ENCODE results near the gene FBXL3. TPM values are rescaled to one million over a fixed set of nuclear protein-coding genes. Genes with fewer than 3 reads are reported as not detected.

FBXL3 gene, protein sequence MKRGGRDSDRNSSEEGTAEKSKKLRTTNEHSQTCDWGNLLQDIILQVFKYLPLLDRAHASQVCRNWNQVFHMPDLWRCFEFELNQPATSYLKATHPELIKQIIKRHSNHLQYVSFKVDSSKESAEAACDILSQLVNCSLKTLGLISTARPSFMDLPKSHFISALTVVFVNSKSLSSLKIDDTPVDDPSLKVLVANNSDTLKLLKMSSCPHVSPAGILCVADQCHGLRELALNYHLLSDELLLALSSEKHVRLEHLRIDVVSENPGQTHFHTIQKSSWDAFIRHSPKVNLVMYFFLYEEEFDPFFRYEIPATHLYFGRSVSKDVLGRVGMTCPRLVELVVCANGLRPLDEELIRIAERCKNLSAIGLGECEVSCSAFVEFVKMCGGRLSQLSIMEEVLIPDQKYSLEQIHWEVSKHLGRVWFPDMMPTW
- 10 to 100 TPM; 18.7 to 53.5 (median 21.8) TPM for total RNA-seq

DNA sequence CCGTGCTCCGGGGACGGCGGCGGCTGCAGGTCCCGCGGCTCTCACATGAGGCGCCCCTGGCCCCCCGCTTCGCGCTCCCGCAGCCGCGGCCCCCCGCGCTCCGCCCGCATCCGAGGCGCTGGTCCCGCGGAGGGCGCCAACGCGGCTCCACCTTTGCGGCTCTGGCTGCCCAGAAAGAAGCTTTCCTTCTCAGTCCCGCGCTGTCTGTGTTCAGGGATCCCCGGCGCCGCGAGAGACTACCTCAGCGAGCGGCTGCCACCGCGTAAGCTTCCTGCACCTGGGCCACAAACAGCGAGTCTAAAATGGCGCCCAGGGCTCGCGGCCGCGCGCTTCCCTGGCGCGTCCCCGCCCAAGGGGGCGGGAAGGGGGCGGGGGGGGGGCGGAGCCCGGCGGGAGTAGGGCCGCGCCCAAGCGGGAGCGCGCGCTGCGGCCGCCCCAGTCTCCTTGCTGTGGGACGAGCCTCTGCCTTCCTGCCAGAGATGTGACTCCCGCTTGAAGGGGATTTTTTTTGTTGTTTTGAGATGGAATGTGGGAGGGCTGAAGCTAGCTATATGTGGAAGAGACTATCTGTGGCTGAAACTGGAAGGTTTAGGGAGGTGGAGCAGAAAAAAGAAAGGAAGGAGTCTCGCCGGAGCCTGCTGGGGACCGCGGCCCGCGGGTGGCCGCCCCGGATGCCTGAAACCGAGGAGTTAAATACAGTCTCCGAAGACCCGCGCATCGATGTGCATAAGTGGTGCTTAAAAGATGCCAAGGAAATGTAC lies at the start of gene FBXL3:
TSS of gene FBXL3 (minus strand) at position 299 of the 761 bp plus-strand sequence. CDS start 5,299 bp downstream, outside the sequence.
- H3K4me1 ChIP-seq (replicated peaks in 1 of 2) = peaks cover 24 to 32% of the 10 kb centered on the region in 2 donors
- in situ Hi-C loops (cut with MboI; ENCODE audit: low pct_unique_long_range_greater_than_20kb in 2 of 9, low sequenced_read_pairs in 9 of 9, unreplicated experiment in 9 of 9) = no loop called here
- H3K4me3 ChIP-seq = peak within 1 kb of the TSS; percentile 88 to 100 (median 97)
- peak; percentile 57 to 80 (median 70) for ATAC-seq (replicated peaks in 6 of 8)
- H3K27ac ChIP-seq = peak within 1 kb of the TSS; percentile 96 to 99
- WGBS, 10 experiments = 0 to 4% (median 0%) methylated on average over 2 to 15 of the region's 74 CpGs; no CpG with 5 or more reads in 3 of the 10 experiments

DNA sequence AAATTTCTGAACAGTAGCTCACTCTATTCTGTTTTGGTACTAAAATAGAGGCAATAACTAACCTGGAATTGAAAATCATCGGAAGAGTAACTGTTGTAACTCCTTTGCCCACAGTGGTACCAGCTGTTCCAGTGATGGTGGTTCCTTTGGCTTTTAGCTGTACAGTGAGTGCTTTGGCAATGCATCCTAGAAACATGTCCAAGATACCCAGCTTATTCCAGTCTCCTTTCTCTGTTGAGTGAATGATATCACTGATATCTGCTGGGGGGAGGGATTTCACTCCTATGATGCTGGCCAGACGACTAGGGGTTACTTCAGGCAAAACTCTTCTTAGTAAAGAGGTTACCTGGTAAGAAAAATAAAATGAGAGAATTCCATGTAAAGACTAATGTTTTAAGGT lies 40.6 kb upstream of the FBXL3 start:
- in situ Hi-C loops (cut with MboI; ENCODE audit: low pct_unique_long_range_greater_than_20kb in 2 of 9, low sequenced_read_pairs in 9 of 9, unreplicated experiment in 9 of 9) = no loop called here
- Histone ChIP-seq H3K4me1 (replicated peaks in 1 of 2) (no peaks in the 10 kb centered on the region), H3K4me3 (no peak overlapping the region), H3K27ac (no peak overlapping the region)
- ATAC-seq (replicated peaks in 6 of 8) = no peak
- 70 to 100% (median 100%) methylated on average over 1 to 2 of the region's 2 CpGs; no CpG with 5 or more reads in 4 of the 10 experiments for WGBS, 10 experiments

DNA sequence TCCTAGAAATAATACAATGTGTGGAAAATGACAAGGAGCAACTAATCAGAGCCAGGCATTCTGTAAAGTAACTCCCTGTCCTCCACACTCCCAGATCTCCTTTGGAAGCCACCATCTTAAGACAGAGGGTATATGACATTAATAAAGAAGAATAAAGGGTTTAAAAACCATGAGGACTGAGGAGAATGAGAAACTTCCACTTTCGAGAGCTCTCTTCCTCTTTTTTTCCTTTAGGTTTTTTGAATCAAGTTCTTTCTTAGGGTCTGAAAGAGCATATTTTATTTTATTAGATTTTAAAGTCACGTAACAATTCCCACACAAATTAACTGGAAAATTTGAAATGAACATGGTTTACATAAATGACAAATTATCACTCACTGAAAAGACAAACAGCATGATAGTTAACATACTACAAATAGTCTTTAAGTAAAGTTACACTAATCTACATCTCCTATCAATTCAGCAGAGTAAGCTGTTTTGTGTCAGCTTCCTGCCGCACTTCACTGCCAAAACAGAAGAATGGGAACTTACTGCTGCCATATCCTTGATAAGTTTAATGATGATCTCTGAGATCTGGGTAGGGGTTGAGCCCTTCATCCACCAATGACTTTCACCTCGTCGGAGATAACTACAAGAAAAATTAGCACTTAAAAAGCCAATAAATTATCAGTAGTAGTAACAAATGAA lies 38.6 kb upstream of the FBXL3 start:
- in situ Hi-C loops (cut with MboI; ENCODE audit: low pct_unique_long_range_greater_than_20kb in 2 of 9, low sequenced_read_pairs in 9 of 9, unreplicated experiment in 9 of 9) = no loop called here
- H3K27ac ChIP-seq = no peak overlapping the region
- H3K4me1 ChIP-seq (replicated peaks in 1 of 2) = no peaks in the 10 kb centered on the region
- 78 to 100% (median 94%) methylated on average over 1 to 5 of the region's 5 CpGs; no CpG with 5 or more reads in 1 of the 10 experiments for WGBS, 10 experiments
- no peak overlapping the region for H3K4me3 ChIP-seq
- no peak for ATAC-seq (replicated peaks in 6 of 8)

DNA sequence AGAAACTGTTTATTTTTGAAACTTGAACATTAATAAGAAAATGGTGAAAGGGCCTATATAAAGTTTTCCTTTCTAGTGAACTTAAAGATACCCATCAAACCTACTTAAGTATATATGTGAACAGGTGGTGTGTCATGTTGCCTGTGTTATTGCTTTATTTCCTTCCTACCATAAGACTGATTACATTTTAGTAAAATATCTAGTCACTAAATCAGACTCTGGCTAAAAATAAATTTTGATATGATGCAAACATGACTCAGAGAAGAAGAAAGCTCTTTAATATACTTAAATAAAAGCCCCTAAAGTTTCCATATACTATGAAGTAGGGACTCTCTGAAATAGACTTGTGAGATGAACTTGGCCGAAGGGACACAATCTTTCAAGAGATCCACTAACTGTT lies 35.1 kb upstream of the FBXL3 start:
- in situ Hi-C loops (cut with MboI; ENCODE audit: low pct_unique_long_range_greater_than_20kb in 2 of 9, low sequenced_read_pairs in 9 of 9, unreplicated experiment in 9 of 9) = no loop called here
- H3K4me3 ChIP-seq = no peak overlapping the region
- WGBS, 10 experiments = 100% methylated on average over 1 of the region's 1 CpG; no CpG with 5 or more reads in 3 of the 10 experiments
- no peaks in the 10 kb centered on the region for H3K4me1 ChIP-seq (replicated peaks in 1 of 2)
- H3K27ac ChIP-seq = no peak overlapping the region
- no peak for ATAC-seq (replicated peaks in 6 of 8)

DNA sequence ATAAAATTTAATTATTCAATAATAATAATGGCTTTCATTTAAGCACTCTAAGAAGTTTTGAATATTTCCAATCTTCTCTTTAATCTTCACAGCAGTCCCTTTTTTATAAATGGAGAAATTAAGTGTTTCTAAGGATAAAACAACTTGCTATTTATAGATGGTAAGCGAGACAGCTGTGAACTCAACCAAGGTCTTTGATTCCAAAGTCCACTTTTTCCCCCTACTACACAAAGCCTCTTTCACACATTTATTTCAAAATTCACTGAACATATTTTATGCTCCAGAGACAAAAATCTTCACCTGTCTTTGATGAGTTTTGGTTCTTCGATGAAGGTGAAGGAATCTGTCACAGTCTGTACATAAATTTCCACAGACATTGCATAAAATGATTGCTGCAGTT lies 34.4 kb upstream of the FBXL3 start:
- H3K4me1 ChIP-seq (replicated peaks in 1 of 2) = no peaks in the 10 kb centered on the region
- 72 to 100% (median 94%) methylated on average over 1 to 2 of the region's 2 CpGs for WGBS, 10 experiments
- in situ Hi-C loops (cut with MboI; ENCODE audit: low pct_unique_long_range_greater_than_20kb in 2 of 9, low sequenced_read_pairs in 9 of 9, unreplicated experiment in 9 of 9) = no loop called here
- H3K4me3 ChIP-seq = no peak overlapping the region
- no peak for ATAC-seq (replicated peaks in 6 of 8)
- no peak overlapping the region for H3K27ac ChIP-seq

DNA sequence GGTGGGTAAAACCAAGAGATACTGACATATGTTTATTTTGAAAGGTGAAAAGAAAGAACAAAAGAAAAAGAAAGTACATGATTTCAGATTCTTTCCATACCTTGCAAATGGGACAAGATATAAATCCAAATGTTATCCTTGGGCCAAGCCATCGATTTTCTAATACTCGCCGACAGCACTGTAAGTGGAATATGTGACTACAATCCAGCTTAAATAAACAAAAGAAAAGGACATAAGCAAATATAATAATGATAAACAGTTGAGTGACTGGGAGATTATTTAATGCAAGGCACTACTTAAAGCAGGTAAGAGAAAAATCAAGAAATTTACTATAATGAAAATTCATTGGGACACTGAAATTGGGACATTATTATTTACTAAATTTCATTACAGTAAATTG lies 29.9 kb upstream of the FBXL3 start:
- Histone ChIP-seq H3K27ac (no peak overlapping the region), H3K4me1 (replicated peaks in 1 of 2) (no peaks in the 10 kb centered on the region), H3K4me3 (no peak overlapping the region)
- no peak for ATAC-seq (replicated peaks in 6 of 8)
- in situ Hi-C loops (cut with MboI; ENCODE audit: low pct_unique_long_range_greater_than_20kb in 2 of 9, low sequenced_read_pairs in 9 of 9, unreplicated experiment in 9 of 9) = no loop called here
- WGBS, 10 experiments = 89 to 100% (median 98%) methylated on average over 1 to 3 of the region's 3 CpGs; no CpG with 5 or more reads in 1 of the 10 experiments

DNA sequence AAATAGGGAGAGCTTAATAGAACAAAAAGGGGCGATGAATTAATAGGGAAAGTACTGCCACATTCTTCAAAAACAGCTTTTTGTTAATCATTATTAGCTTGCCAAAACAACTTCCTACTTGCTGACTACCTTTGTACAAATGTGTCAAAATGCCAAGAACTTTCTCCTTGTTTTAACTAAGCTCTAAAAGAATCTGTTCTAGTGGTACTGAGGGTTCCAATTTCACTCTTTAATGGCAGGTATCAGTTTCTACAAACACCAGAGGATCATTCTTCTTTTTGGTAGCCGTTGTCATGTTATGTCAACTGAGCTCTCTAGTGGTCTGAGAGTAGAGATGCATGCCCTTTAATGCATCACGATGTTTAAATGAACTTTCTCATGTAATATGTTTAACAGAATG lies 29.4 kb upstream of the FBXL3 start:
- H3K4me3 ChIP-seq = no peak overlapping the region
- no peaks in the 10 kb centered on the region for H3K4me1 ChIP-seq (replicated peaks in 1 of 2)
- no peak for ATAC-seq (replicated peaks in 6 of 8)
- WGBS, 10 experiments = 90 to 100% (median 96%) methylated on average over 1 to 3 of the region's 3 CpGs
- H3K27ac ChIP-seq = no peak overlapping the region
- in situ Hi-C loops (cut with MboI; ENCODE audit: low pct_unique_long_range_greater_than_20kb in 2 of 9, low sequenced_read_pairs in 9 of 9, unreplicated experiment in 9 of 9) = no loop called here

DNA sequence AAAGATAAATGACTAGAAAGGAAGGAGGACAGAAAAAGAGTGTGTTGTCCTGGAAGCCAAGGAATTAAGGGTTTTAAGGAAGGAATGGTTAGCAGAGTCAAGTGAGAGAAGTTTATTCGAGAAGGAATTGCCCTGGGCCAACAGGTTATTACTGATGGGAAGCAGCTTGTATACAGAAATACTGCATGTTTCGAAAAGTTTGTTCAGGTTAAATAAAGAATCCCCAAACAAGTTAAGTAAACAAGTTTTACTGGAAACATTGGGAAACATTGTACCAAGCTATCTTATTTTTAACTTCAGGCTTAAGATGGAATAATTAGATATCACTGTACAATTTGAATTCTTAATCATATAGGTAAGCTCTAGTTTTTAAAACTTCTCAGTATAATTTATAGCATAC lies 28.2 kb upstream of the FBXL3 start:
- peak in 1 of 8 experiments; percentile 53 for ATAC-seq (replicated peaks in 6 of 8)
- 60 to 100% (median 92%) methylated on average over 1 to 2 of the region's 2 CpGs for WGBS, 10 experiments
- Histone ChIP-seq H3K4me3 (no peak overlapping the region), H3K27ac (no peak overlapping the region), H3K4me1 (replicated peaks in 1 of 2) (no peaks in the 10 kb centered on the region)
- in situ Hi-C loops (cut with MboI; ENCODE audit: low pct_unique_long_range_greater_than_20kb in 2 of 9, low sequenced_read_pairs in 9 of 9, unreplicated experiment in 9 of 9) = no loop called here

DNA sequence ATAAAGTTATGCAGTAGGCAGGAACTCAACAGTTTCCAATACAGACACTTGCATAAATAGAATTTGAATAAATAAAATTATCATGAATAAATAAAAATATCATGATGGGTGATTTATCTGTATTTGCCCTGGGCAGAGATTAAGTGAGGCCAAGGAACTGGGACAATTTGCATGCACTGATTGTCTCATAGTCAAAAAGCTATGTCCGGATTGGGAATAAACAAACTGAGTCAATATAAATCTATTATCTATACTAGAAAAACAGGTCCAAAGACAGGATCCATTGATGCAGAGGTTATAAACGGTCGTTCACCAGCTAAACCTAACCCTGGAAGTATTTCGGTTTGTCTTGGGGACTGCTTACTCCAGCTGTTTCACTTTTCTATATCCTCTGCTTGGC lies 26.2 kb upstream of the FBXL3 start:
- Histone ChIP-seq H3K4me3 (no peak overlapping the region), H3K4me1 (replicated peaks in 1 of 2) (no peaks in the 10 kb centered on the region), H3K27ac (no peak overlapping the region)
- WGBS, 10 experiments = 82 to 100% (median 93%) methylated on average over 2 to 4 of the region's 4 CpGs; no CpG with 5 or more reads in 1 of the 10 experiments
- ATAC-seq (replicated peaks in 6 of 8) = no peak
- in situ Hi-C loops (cut with MboI; ENCODE audit: low pct_unique_long_range_greater_than_20kb in 2 of 9, low sequenced_read_pairs in 9 of 9, unreplicated experiment in 9 of 9) = no loop called here

DNA sequence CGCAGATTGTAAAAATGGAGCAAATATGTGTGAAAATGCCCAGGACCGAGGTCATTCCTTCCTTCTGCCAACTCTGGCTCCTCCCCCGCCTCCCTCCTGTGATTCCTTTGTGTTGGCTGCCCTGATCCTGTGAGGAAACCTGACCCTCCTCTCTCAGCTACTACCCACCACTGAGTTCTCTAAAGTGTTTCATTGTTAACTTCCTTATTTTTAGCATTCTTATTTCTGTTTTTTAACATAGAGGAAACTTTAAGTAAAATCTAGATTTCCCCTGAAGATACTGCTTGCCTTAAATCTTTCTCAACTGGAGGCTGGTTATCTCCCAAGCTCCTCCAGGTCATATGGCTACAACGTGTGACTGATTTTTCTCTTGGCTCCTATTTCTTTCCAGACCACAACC lies 21.7 kb upstream of the FBXL3 start:
- WGBS, 10 experiments = 29 to 100% (median 62%) methylated on average over 1 to 4 of the region's 4 CpGs; no CpG with 5 or more reads in 1 of the 10 experiments
- Histone ChIP-seq H3K27ac (no peak overlapping the region), H3K4me3 (no peak overlapping the region), H3K4me1 (replicated peaks in 1 of 2) (no peaks in the 10 kb centered on the region)
- no peak for ATAC-seq (replicated peaks in 6 of 8)
- in situ Hi-C loops (cut with MboI; ENCODE audit: low pct_unique_long_range_greater_than_20kb in 2 of 9, low sequenced_read_pairs in 9 of 9, unreplicated experiment in 9 of 9) = no loop called here

DNA sequence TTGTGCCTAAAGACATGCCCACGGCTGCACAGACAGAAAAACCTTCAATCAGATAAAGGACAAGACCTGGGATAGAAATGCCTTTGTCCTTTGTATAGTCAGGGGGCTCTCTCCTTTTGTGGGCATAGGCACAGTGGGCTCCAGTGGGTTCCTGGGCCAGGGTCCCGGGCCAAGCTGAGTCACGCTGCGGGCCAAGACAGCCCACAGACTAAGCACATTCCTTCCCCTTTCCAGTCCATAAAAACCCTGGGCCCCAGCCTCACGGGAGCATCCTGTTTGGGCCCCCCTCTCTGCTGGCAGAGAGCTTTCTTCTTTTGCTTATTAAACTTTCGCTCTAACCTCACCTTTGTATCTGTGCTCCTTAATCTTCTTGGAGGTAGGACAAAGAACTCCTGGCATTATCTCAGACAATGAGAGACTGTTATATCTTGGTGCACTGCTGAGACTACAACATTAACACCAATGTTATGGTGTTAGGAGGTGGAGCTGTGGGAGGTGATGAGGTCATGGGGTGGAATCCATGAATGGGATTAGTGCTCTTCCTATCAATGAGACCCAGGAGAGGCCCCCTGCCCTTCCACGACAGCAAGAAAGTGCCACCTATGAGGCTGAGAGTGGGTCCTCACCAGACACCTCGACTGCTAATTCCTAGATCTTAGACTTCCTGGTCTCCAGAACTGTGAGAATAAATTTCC lies 20.8 kb upstream of the FBXL3 start:
- ATAC-seq (replicated peaks in 6 of 8) = no peak
- Histone ChIP-seq H3K27ac (no peak overlapping the region), H3K4me3 (no peak overlapping the region), H3K4me1 (replicated peaks in 1 of 2) (no peaks in the 10 kb centered on the region)
- in situ Hi-C loops (cut with MboI; ENCODE audit: low pct_unique_long_range_greater_than_20kb in 2 of 9, low sequenced_read_pairs in 9 of 9, unreplicated experiment in 9 of 9) = no loop called here
- WGBS, 10 experiments = 79 to 100% (median 90%) methylated on average over 1 to 6 of the region's 8 CpGs; no CpG with 5 or more reads in 2 of the 10 experiments

DNA sequence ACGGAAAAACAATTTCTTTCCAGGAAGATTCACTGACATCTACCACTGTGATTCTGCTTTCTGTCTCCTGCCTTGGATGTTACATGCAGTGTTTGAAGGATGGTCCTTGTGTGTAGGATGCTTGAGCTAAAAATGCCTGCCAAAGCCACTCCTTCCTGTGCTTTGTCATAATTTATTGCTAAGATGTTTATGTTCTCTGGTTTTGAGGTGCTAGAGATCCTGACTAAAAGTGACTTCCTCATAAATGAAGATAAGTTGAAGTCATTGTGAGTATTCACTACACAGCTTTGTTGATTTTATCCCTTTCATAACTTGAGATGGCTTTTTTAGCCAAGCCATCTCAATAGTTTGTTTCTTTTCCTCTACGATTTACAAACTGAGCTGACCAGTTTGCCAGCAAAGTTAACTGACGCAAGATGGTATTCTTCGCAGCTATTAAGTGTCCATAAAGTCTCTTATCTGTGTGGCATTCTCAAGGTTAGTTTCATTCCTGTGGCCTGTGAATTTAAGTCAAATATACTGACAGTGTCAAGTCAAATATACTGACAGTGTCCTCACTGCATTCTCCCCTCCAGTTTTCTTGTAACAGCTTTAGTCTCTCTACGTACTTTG lies 15.7 kb upstream of the FBXL3 start:
- in situ Hi-C loops (cut with MboI; ENCODE audit: low pct_unique_long_range_greater_than_20kb in 2 of 9, low sequenced_read_pairs in 9 of 9, unreplicated experiment in 9 of 9) = no loop called here
- Histone ChIP-seq H3K27ac (no peak overlapping the region), H3K4me1 (replicated peaks in 1 of 2) (no peaks in the 10 kb centered on the region), H3K4me3 (no peak overlapping the region)
- WGBS, 10 experiments = 41 to 100% (median 94%) methylated on average over 1 to 5 of the region's 5 CpGs; no CpG with 5 or more reads in 1 of the 10 experiments
- ATAC-seq (replicated peaks in 6 of 8) = no peak
